Measurements from ENCODE around the gene NGB. TPM values are rescaled to one million over a fixed set of nuclear protein-coding genes. Genes with fewer than 3 reads are reported as not detected.
"Not testable (repeated sequence)": the region's sequence is repeated elsewhere in the genome, so short reads cannot be mapped to it uniquely, and the experiment has no call there.

NGB gene
- polyA plus RNA-seq, 3 donors: not detected

- Mint-ChIP-seq H3K27ac (peak overlapping the region in 1 of 7 donors; percentile 7), H3K9me3 (no peaks in the 10 kb centered on the region), H3K27me3 (ENCODE audit: low read depth in 3 of 3) (no peaks in the 10 kb centered on the region), H3K4me1 (no peaks in the 10 kb centered on the region), H3K36me3 (peaks cover 46 to 59% of the 10 kb centered on the region in 2 donors), H3K4me3 (no peak overlapping the region)
- H2AFZ ChIP-seq (ENCODE audit: insufficient read depth, low read depth, low read length, poor library complexity, severe bottlenecking): no peak overlapping the region
- no peaks in the 10 kb centered on the region for H3K4me1 ChIP-seq (ENCODE audit: control insufficient read depth in 1 of 2, insufficient read depth in 2 of 2, low read length in 2 of 2)
- TF ChIP-seq CTCF (IDR thresholded peaks at IDR 0.05): no peak
- no peaks in the 10 kb centered on the region for H4K20me1 ChIP-seq (ENCODE audit: insufficient read depth, low read length)
- H3K27ac ChIP-seq (ENCODE audit: low read depth in 1 of 2, low read length in 2 of 2): no peak overlapping the region
- H3K4me2 ChIP-seq (replicated peaks; ENCODE audit: extremely low read depth, low read length, poor library complexity, severe bottlenecking): no peak overlapping the region
- H3K79me2 ChIP-seq (ENCODE audit: insufficient read depth, low read length): no peaks in the 10 kb centered on the region
- no peaks in the 10 kb centered on the region for H3K9me3 ChIP-seq (replicated peaks in 1 of 2; ENCODE audit: control insufficient read depth in 1 of 2, insufficient read depth in 1 of 2, low read length in 2 of 2)
- peaks cover 7 to 59% of the 10 kb centered on the region in 2 donors for H3K36me3 ChIP-seq (replicated peaks in 1 of 2; ENCODE audit: control insufficient read depth in 1 of 2, insufficient read depth in 2 of 2, low read length in 2 of 2)
- no peak for DNase-seq
- no peak overlapping the region for H3K9ac ChIP-seq (ENCODE audit: insufficient read depth, low read length, poor library complexity, severe bottlenecking)
- WGBS (ENCODE audit: insufficient coverage): 98% methylated on average over 6 of the region's 6 CpGs
- H3K27me3 ChIP-seq (ENCODE audit: control insufficient read depth in 2 of 2, insufficient read depth in 2 of 2, low read length in 2 of 2): no peaks in the 10 kb centered on the region
- intact Hi-C loops (cut with micrococcal nuclease): no loop called here
- no peak overlapping the region for H3K4me3 ChIP-seq (replicated peaks in 1 of 3; ENCODE audit: low read depth in 2 of 3, low read length in 3 of 3)
These were observed 10.9 kb upstream of the NGB start for GRCh38 chr14:77281852-77282410.

GRCh38 chr14:77280921-77281320 lies 9.9 kb upstream of the NGB start:
- DNase-seq; H3K27ac Mint-ChIP-seq; H3K27me3 ChIP-seq (ENCODE audit: control insufficient read depth in 2 of 2, insufficient read depth in 2 of 2, low read length in 2 of 2); H3K4me1 Mint-ChIP-seq; H3K4me3 ChIP-seq (replicated peaks in 1 of 3; ENCODE audit: low read depth in 2 of 3, low read length in 3 of 3); H3K4me1 ChIP-seq (ENCODE audit: control insufficient read depth in 1 of 2, insufficient read depth in 2 of 2, low read length in 2 of 2); H3K9me3 Mint-ChIP-seq; H3K4me3 Mint-ChIP-seq; intact Hi-C loops (cut with micrococcal nuclease); H2AFZ ChIP-seq (ENCODE audit: insufficient read depth, low read depth, low read length, poor library complexity, severe bottlenecking); H4K20me1 ChIP-seq (ENCODE audit: insufficient read depth, low read length); H3K9me3 ChIP-seq (replicated peaks in 1 of 2; ENCODE audit: control insufficient read depth in 1 of 2, insufficient read depth in 1 of 2, low read length in 2 of 2); H3K27ac ChIP-seq (ENCODE audit: low read depth in 1 of 2, low read length in 2 of 2); H3K79me2 ChIP-seq (ENCODE audit: insufficient read depth, low read length); H3K9ac ChIP-seq (ENCODE audit: insufficient read depth, low read length, poor library complexity, severe bottlenecking); H3K27me3 Mint-ChIP-seq (ENCODE audit: low read depth in 3 of 3); H3K4me2 ChIP-seq (replicated peaks; ENCODE audit: extremely low read depth, low read length, poor library complexity, severe bottlenecking): not testable (repeated sequence)
- H3K36me3 ChIP-seq (replicated peaks in 1 of 2; ENCODE audit: control insufficient read depth in 1 of 2, insufficient read depth in 2 of 2, low read length in 2 of 2): peaks cover 7 to 48% of the 10 kb centered on the region in 2 donors
- 100% methylated on average over 2 of the region's 4 CpGs for WGBS (ENCODE audit: insufficient coverage)
- H3K36me3 Mint-ChIP-seq: peaks cover 37 to 53% of the 10 kb centered on the region in 2 donors
